Measurements from ENCODE around the gene CLDN2.

- TF ChIP-seq POLR2A (IDR thresholded peaks at IDR 0.05; ENCODE audit: low read depth) (no peak), EP300 (IDR thresholded peaks at IDR 0.05) (no peak), POLR2AphosphoS5 (IDR thresholded peaks at IDR 0.05) (no peak)
- TF ChIP-seq, protein P1, sequence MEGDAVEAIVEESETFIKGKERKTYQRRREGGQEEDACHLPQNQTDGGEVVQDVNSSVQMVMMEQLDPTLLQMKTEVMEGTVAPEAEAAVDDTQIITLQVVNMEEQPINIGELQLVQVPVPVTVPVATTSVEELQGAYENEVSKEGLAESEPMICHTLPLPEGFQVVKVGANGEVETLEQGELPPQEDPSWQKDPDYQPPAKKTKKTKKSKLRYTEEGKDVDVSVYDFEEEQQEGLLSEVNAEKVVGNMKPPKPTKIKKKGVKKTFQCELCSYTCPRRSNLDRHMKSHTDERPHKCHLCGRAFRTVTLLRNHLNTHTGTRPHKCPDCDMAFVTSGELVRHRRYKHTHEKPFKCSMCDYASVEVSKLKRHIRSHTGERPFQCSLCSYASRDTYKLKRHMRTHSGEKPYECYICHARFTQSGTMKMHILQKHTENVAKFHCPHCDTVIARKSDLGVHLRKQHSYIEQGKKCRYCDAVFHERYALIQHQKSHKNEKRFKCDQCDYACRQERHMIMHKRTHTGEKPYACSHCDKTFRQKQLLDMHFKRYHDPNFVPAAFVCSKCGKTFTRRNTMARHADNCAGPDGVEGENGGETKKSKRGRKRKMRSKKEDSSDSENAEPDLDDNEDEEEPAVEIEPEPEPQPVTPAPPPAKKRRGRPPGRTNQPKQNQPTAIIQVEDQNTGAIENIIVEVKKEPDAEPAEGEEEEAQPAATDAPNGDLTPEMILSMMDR (IDR thresholded peaks at IDR 0.05) = no peak
Measured at GRCh38 chrX:106903291-106903824, 16.8 kb upstream of the CLDN2 start, which contains the start of gene RIPPLY1.
